ENCODE data around the gene METTL25B. TPM values are rescaled to one million over a fixed set of nuclear protein-coding genes. Genes with fewer than 3 reads are reported as not detected.
"Not testable (repeated sequence)": the region's sequence is repeated elsewhere in the genome, so short reads cannot be mapped to it uniquely, and the experiment has no call there.

The METTL25B gene
- total and polyA plus RNA-seq, 9 donors: 13.9 to 24.7 (median 18.2) TPM

DNA sequence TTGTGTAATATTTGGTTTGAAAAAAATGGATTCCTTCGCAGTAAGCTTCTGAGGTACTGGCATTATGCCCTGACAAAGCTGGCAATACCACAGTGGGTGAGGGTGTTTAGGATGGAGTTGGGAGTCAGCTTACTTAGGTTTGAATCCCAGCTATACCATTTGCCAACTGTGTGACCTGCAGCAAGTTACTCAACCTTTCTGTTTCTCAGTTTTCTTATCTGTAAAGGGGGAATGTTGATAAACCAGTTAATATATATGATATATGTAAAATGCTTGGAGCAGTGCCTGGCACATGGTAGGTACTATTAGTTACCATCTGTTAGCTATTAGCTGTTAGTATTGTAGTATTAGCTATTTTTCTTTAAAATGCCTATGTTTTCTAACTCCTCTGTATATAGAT lies 28.1 kb downstream of the METTL25B start:
- no CpG with 5 or more reads among the region's 1 CpG for WGBS (ENCODE audit: insufficient coverage)

GRCh38 chr1:156757572-156758253 lies 29.4 kb downstream of the METTL25B start:
- DNase-seq; H3K27me3 ChIP-seq (ENCODE audit: control insufficient read depth, insufficient read depth, low read length); H3K27ac ChIP-seq (ENCODE audit: low read length); H3K36me3 ChIP-seq (ENCODE audit: control insufficient read depth, insufficient read depth, low read length); H3K4me3 ChIP-seq (ENCODE audit: low read length); H3K9me3 ChIP-seq (replicated peaks; ENCODE audit: control insufficient read depth, low read depth, low read length): not testable (repeated sequence)
- WGBS (ENCODE audit: insufficient coverage): no CpG with 5 or more reads among the region's 10 CpGs
- H3K4me1 ChIP-seq (ENCODE audit: control insufficient read depth, insufficient read depth, low read length): peaks cover 27% of the 10 kb centered on the region

More for the DNA sequence above, 28.1 kb downstream of the METTL25B start:
- Histone ChIP-seq H3K4me1 (ENCODE audit: control insufficient read depth, insufficient read depth, low read length) (peaks cover 28% of the 10 kb centered on the region), H3K36me3 (ENCODE audit: control insufficient read depth, insufficient read depth, low read length) (no peaks in the 10 kb centered on the region), H3K4me3 (ENCODE audit: low read length) (no peak overlapping the region), H3K27ac (ENCODE audit: low read length) (no peak overlapping the region), H3K27me3 (ENCODE audit: control insufficient read depth, insufficient read depth, low read length) (no peaks in the 10 kb centered on the region), H3K9me3 (replicated peaks; ENCODE audit: control insufficient read depth, low read depth, low read length) (no peaks in the 10 kb centered on the region)
- no peak for DNase-seq

GRCh38 chr1:156760092-156760795 lies 32.0 kb downstream of the METTL25B start:
- Histone ChIP-seq H3K27ac (ENCODE audit: low read length) (peak overlapping the region; percentile 49), H3K4me3 (ENCODE audit: low read length) (no peak overlapping the region), H3K4me1 (ENCODE audit: control insufficient read depth, insufficient read depth, low read length) (peaks cover 13% of the 10 kb centered on the region), H3K36me3 (ENCODE audit: control insufficient read depth, insufficient read depth, low read length) (no peaks in the 10 kb centered on the region), H3K27me3 (ENCODE audit: control insufficient read depth, insufficient read depth, low read length) (no peaks in the 10 kb centered on the region), H3K9me3 (replicated peaks; ENCODE audit: control insufficient read depth, low read depth, low read length) (no peaks in the 10 kb centered on the region)
- 38% methylated on average over 1 of the region's 6 CpGs for WGBS (ENCODE audit: insufficient coverage)
- no peak for DNase-seq

- H3K27ac ChIP-seq (ENCODE audit: low read length): peak overlapping the region; percentile 49
- no peaks in the 10 kb centered on the region for H3K36me3 ChIP-seq (ENCODE audit: control insufficient read depth, insufficient read depth, low read length)
- 86% methylated on average over 3 of the region's 4 CpGs for WGBS (ENCODE audit: insufficient coverage)
- peaks cover 13% of the 10 kb centered on the region for H3K4me1 ChIP-seq (ENCODE audit: control insufficient read depth, insufficient read depth, low read length)
- H3K27me3 ChIP-seq (ENCODE audit: control insufficient read depth, insufficient read depth, low read length): no peaks in the 10 kb centered on the region
- H3K9me3 ChIP-seq (replicated peaks; ENCODE audit: control insufficient read depth, low read depth, low read length): no peaks in the 10 kb centered on the region
- no peak overlapping the region for H3K4me3 ChIP-seq (ENCODE audit: low read length)
- no peak for DNase-seq
Measured at GRCh38 chr1:156760796-156761104, 32.5 kb downstream of the METTL25B start.

- not testable (repeated sequence) for H3K9me3 ChIP-seq (replicated peaks; ENCODE audit: control insufficient read depth, low read depth, low read length); H3K27me3 ChIP-seq (ENCODE audit: control insufficient read depth, insufficient read depth, low read length); H3K27ac ChIP-seq (ENCODE audit: low read length); DNase-seq; H3K36me3 ChIP-seq (ENCODE audit: control insufficient read depth, insufficient read depth, low read length); H3K4me3 ChIP-seq (ENCODE audit: low read length)
- 90% methylated on average over 9 of the region's 15 CpGs for WGBS (ENCODE audit: insufficient coverage)
- H3K4me1 ChIP-seq (ENCODE audit: control insufficient read depth, insufficient read depth, low read length): peaks cover 29% of the 10 kb centered on the region
Measured at GRCh38 chr1:156765136-156765535, 36.9 kb downstream of the METTL25B start.

GRCh38 chr1:156765666-156766065 lies 37.4 kb downstream of the METTL25B start:
- Histone ChIP-seq H3K27me3 (ENCODE audit: control insufficient read depth, insufficient read depth, low read length) (no peaks in the 10 kb centered on the region), H3K27ac (ENCODE audit: low read length) (no peak overlapping the region), H3K4me3 (ENCODE audit: low read length) (no peak overlapping the region), H3K4me1 (ENCODE audit: control insufficient read depth, insufficient read depth, low read length) (peaks cover 23% of the 10 kb centered on the region), H3K36me3 (ENCODE audit: control insufficient read depth, insufficient read depth, low read length) (peaks cover 2% of the 10 kb centered on the region), H3K9me3 (replicated peaks; ENCODE audit: control insufficient read depth, low read depth, low read length) (no peaks in the 10 kb centered on the region)
- 83% methylated on average over 4 of the region's 5 CpGs for WGBS (ENCODE audit: insufficient coverage)
- no peak for DNase-seq

- WGBS (ENCODE audit: insufficient coverage): 2% methylated on average over 9 of the region's 14 CpGs
Measured at GRCh38 chr1:156766298-156767100, 38.2 kb downstream of the METTL25B start.

GRCh38 chr1:156767101-156767878 lies 39.0 kb downstream of the METTL25B start, which contains the start of gene PRCC:
Gene PRCC (plus strand): TSS chr1:156767535. CDS start chr1:156767772, 237 bp downstream.
- peak within 1 kb of the TSS; percentile 86 for H3K4me3 ChIP-seq (ENCODE audit: low read length)
- no peaks in the 10 kb centered on the region for H3K9me3 ChIP-seq (replicated peaks; ENCODE audit: control insufficient read depth, low read depth, low read length)
- peak within 1 kb of the TSS; percentile 98 for H3K27ac ChIP-seq (ENCODE audit: low read length)
- DNase-seq: peak; percentile 100
- no peaks in the 10 kb centered on the region for H3K27me3 ChIP-seq (ENCODE audit: control insufficient read depth, insufficient read depth, low read length)
- H3K36me3 ChIP-seq (ENCODE audit: control insufficient read depth, insufficient read depth, low read length): peaks cover 13% of the 10 kb centered on the region
- WGBS (ENCODE audit: insufficient coverage): under 1% methylated on average over 41 of the region's 50 CpGs
- H3K4me1 ChIP-seq (ENCODE audit: control insufficient read depth, insufficient read depth, low read length): peaks cover 23% of the 10 kb centered on the region

More at GRCh38 chr1:156766298-156767100, 38.2 kb downstream of the METTL25B start:
- H3K27me3 ChIP-seq (ENCODE audit: control insufficient read depth, insufficient read depth, low read length): no peaks in the 10 kb centered on the region
- peak overlapping the region; percentile 97 for H3K27ac ChIP-seq (ENCODE audit: low read length)
- no peaks in the 10 kb centered on the region for H3K9me3 ChIP-seq (replicated peaks; ENCODE audit: control insufficient read depth, low read depth, low read length)
- H3K36me3 ChIP-seq (ENCODE audit: control insufficient read depth, insufficient read depth, low read length): peaks cover 10% of the 10 kb centered on the region
- peak overlapping the region; percentile 72 for H3K4me3 ChIP-seq (ENCODE audit: low read length)
- DNase-seq: peak; percentile 19
- H3K4me1 ChIP-seq (ENCODE audit: control insufficient read depth, insufficient read depth, low read length): peaks cover 23% of the 10 kb centered on the region

DNA sequence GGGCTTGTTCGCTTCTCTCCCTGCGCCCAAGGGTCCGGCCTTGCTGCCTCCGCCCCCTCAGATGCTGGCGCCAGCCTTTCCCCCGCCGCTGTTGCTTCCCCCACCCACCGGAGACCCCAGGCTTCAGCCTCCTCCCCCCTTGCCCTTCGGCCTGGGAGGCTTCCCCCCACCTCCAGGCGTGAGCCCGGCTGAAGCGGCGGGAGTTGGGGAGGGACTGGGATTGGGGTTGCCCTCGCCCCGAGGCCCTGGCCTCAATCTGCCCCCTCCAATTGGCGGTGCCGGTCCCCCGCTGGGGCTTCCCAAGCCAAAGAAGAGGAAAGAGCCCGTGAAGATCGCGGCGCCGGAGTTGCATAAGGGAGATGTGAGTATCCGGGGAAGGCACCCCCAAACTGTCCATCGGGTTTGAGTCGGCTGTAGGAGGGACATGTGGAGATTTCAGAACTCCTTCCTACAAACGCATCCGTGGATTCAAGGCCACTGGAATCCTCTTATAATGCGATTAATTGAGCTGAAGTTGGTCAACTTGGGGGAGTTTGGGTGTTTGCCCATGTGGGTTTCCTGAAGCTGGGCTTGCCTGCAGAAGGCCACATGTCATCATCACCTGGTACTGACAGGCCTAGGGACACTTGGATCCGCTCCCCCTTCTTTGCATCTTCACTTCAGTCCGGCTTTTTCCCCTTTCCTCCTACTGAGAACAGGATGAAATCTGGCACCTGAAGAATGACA lies 39.8 kb downstream of the METTL25B start:
- peak; percentile 63 for DNase-seq
- Histone ChIP-seq H3K36me3 (ENCODE audit: control insufficient read depth, insufficient read depth, low read length) (peaks cover 13% of the 10 kb centered on the region), H3K4me1 (ENCODE audit: control insufficient read depth, insufficient read depth, low read length) (peaks cover 26% of the 10 kb centered on the region), H3K9me3 (replicated peaks; ENCODE audit: control insufficient read depth, low read depth, low read length) (no peaks in the 10 kb centered on the region), H3K4me3 (ENCODE audit: low read length) (peak overlapping the region; percentile 86), H3K27me3 (ENCODE audit: control insufficient read depth, insufficient read depth, low read length) (no peaks in the 10 kb centered on the region), H3K27ac (ENCODE audit: low read length) (peak overlapping the region; percentile 98)
- 0% methylated on average over 4 of the region's 31 CpGs for WGBS (ENCODE audit: insufficient coverage)
